Activated T-cell treated with anti-CD3 and anti-CD28 coated beads, Interleukin-2, amount 50 U/mL, for 4 hours (primary cell): ENCODE measurements around the gene CDYL2. TPM values are rescaled to one million over a fixed set of nuclear protein-coding genes. Genes with fewer than 3 reads are reported as not detected.
A peak's percentile ranks its signal among the peaks of the same experiment; 100 is the strongest.

Experiments used
- ATAC-seq, 2 donors: fragments of 200-7000 bp; cut with Tn5 transposase; one replicate each; pipeline ENCODE4 v1.10.0; 2021
- DNase-seq: peaks from one replicate; pipeline ENCODE4 v3.0.0-alpha.2; 2020
- H3K27me3 Mint-ChIP-seq: one replicate; pipeline ENCODE4 v1.8.0; 2021; ENCODE audit warnings: low read depth, mixed read lengths
- H3K36me3 Mint-ChIP-seq: one replicate; pipeline ENCODE4 v1.8.0; 2022; ENCODE audit warnings: mixed read lengths; ENCODE audit not compliant: insufficient read depth
- H3K4me1 Mint-ChIP-seq: one replicate; pipeline ENCODE4 v1.8.0; 2021; ENCODE audit warnings: low read depth, mixed read lengths
- H3K4me3 Mint-ChIP-seq: one replicate; pipeline ENCODE4 v1.8.0; 2021; ENCODE audit warnings: mild to moderate bottlenecking, moderate library complexity, mixed read lengths
- H3K9me3 Mint-ChIP-seq: one replicate; pipeline ENCODE4 v1.8.0; 2021; ENCODE audit warnings: mixed read lengths
- total RNA-seq, 3 donors: library from RNA; stranded (reverse); gene quantifications; one replicate each; pipeline ENCODE4 v1.2.1, GENCODE V29; 2021

The CDYL2 gene
- total RNA-seq, 3 donors from 2014 or later = 15.3 to 19.8 (median 15.6) TPM

- no peaks in the 10 kb centered on the region for H3K27me3 Mint-ChIP-seq
- H3K36me3 Mint-ChIP-seq = no peaks in the 10 kb centered on the region
- peak; percentile 63 for DNase-seq
- peaks cover 8% of the 10 kb centered on the region for H3K9me3 Mint-ChIP-seq
- H3K4me3 Mint-ChIP-seq = peak overlapping the region; percentile 7
- peaks cover 38% of the 10 kb centered on the region for H3K4me1 Mint-ChIP-seq
- ATAC-seq = peak; percentile 95 to 97
Measured at GRCh38 chr16:80569440-80570105, 234.8 kb downstream of the CDYL2 start.

- Mint-ChIP-seq H3K27me3 (peaks cover 3% of the 10 kb centered on the region), H3K4me1 (peaks cover 28% of the 10 kb centered on the region), H3K4me3 (no peak overlapping the region), H3K9me3 (no peaks in the 10 kb centered on the region), H3K36me3 (no peaks in the 10 kb centered on the region)
- ATAC-seq (no peak), DNase-seq (no peak)
Measured at GRCh38 chr16:80564394-80564793, 240.0 kb downstream of the CDYL2 start.

DNA sequence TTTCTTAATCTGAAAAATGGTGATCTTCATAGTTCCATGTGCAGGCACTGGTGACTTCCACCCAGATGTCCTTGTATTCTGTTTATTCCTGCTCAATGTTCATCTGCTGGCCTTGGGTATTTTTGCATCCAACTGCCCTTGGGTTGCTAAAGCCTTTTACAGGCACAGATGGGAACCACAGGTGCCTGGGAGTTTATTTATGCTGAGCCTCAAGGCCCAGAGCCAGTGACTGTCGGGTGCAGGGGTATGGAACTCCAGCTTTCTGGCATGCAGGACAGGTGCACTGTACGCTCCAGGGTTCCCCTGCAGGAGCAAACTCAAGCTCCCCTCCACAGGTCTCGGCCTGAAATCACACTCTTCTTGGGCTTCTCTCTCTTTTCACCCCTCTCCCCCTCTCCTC is 241.3 kb downstream of the CDYL2 start:
- no peak for ATAC-seq
- no peak for DNase-seq
- H3K4me3 Mint-ChIP-seq = no peak overlapping the region
- H3K9me3 Mint-ChIP-seq = no peaks in the 10 kb centered on the region
- no peaks in the 10 kb centered on the region for H3K36me3 Mint-ChIP-seq
- H3K27me3 Mint-ChIP-seq = peaks cover 3% of the 10 kb centered on the region
- peaks cover 20% of the 10 kb centered on the region for H3K4me1 Mint-ChIP-seq

- H3K27me3 Mint-ChIP-seq = peaks cover 3% of the 10 kb centered on the region
- no peak for ATAC-seq
Measured at GRCh38 chr16:80559369-80559768, 245.0 kb downstream of the CDYL2 start.

DNA sequence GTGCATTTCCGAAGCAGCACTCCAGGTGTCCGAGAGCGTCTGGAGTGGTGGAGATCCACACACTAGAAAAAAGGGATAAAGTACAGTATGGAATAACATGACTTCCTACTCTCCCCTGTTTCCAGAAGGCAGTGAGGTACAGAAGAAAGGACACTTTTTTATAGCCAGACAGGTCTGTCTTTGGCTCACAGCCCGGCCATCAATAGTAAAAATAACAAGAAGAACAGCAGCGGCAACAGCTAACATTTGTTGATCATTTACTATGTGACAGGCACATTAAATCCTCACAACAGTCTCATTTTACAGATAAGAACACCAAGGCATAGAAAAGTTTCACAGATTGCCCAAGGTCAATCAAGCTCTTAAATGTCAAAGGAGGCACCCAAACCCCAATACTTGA is 247.4 kb downstream of the CDYL2 start:
- H3K27me3 Mint-ChIP-seq = peaks cover 3% of the 10 kb centered on the region
- no peaks in the 10 kb centered on the region for H3K9me3 Mint-ChIP-seq
- ATAC-seq = no peak
- H3K4me1 Mint-ChIP-seq = peaks cover 10% of the 10 kb centered on the region
- no peak for DNase-seq
- H3K4me3 Mint-ChIP-seq = no peak overlapping the region
- no peaks in the 10 kb centered on the region for H3K36me3 Mint-ChIP-seq

More at GRCh38 chr16:80559369-80559768, 245.0 kb downstream of the CDYL2 start:
- no peak for DNase-seq
- Mint-ChIP-seq H3K4me3 (no peak overlapping the region), H3K9me3 (no peaks in the 10 kb centered on the region), H3K36me3 (no peaks in the 10 kb centered on the region), H3K4me1 (peaks cover 7% of the 10 kb centered on the region)

DNA sequence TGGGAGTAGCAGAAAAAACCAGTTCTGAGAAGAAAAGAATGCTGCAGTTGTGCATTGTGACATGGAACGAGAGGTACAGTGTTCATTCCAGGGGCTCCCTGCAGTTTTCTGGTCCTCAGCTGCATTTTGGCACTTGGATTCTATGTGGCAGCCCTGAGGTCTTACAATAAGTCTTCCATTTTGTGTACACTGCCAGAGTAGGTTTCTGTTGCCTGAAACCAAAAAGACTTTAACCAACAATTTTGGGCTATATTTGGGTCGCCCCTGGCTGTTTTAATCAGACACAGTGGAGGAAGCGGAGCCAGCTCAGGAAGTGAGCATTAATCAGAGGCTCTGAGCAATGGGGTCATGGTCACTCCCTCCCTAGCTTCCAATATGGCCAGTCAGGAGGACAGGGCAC is 247.9 kb downstream of the CDYL2 start:
- DNase-seq (no peak), ATAC-seq (no peak)
- no peaks in the 10 kb centered on the region for H3K9me3 Mint-ChIP-seq
- no peak overlapping the region for H3K4me3 Mint-ChIP-seq
- H3K4me1 Mint-ChIP-seq = peaks cover 10% of the 10 kb centered on the region
- no peaks in the 10 kb centered on the region for H3K36me3 Mint-ChIP-seq
- peaks cover 3% of the 10 kb centered on the region for H3K27me3 Mint-ChIP-seq

DNA sequence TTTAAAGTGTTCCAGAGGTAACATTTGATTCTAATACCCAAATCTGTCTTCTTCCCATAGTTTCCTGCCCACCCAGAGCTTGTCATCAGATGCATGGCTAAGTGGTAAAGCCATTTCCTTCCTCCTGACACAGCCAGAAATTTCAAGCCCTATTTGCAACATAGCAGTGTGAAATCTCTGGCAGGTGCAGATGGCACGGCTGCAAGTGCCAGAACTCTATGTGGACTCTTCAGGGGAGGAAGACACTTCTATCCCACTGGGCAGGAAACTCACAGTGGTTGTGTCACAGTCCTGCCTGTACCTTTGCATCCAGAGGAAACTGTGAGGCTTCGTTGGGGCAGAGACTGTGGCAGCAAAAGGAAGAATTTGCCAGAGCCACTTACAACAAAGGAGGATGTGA is 250.4 kb downstream of the CDYL2 start:
- ATAC-seq = no peak
- Mint-ChIP-seq H3K4me3 (no peak overlapping the region), H3K27me3 (no peaks in the 10 kb centered on the region), H3K36me3 (no peaks in the 10 kb centered on the region), H3K9me3 (no peaks in the 10 kb centered on the region), H3K4me1 (peaks cover 10% of the 10 kb centered on the region)
- DNase-seq = no peak

- peaks cover 10% of the 10 kb centered on the region for H3K4me1 Mint-ChIP-seq
- no peak overlapping the region for H3K4me3 Mint-ChIP-seq
- no peak for DNase-seq
- no peaks in the 10 kb centered on the region for H3K27me3 Mint-ChIP-seq
- no peaks in the 10 kb centered on the region for H3K36me3 Mint-ChIP-seq
- no peak for ATAC-seq
- no peaks in the 10 kb centered on the region for H3K9me3 Mint-ChIP-seq
Measured at GRCh38 chr16:80552277-80552676, 252.1 kb downstream of the CDYL2 start.

Other genes starting within 250 kb of the CDYL2 start
- 100 to 1,000 TPM; 106 to 112 (median 109) TPM for gene CMC2, start 202.3 kb upstream of the CDYL2 start, total RNA-seq
- 10 to 100 TPM; 36.0 to 43.4 (median 42.4) TPM for gene CENPN, start 202.6 kb upstream of the CDYL2 start, total RNA-seq
- 10 to 100 TPM; 27.2 to 30.2 (median 29.3) TPM for gene ATMIN, start 231.2 kb upstream of the CDYL2 start, total RNA-seq